Activated CD8-positive, alpha-beta T cell treated with anti-CD3 and anti-CD28 coated beads for 36 hours (primary cell): ENCODE data around the gene ERN1. TPM values are rescaled to one million over a fixed set of nuclear protein-coding genes. Genes with fewer than 3 reads are reported as not detected.
"Not testable (repeated sequence)": the region's sequence is repeated elsewhere in the genome, so short reads cannot be mapped to it uniquely, and the experiment has no call there.

Experiments used
- ATAC-seq: fragments of 200-7000 bp; cut with Tn5 transposase; one replicate; pipeline ENCODE4 v1.10.0; 2021; ENCODE audit warnings: mild to moderate bottlenecking, moderate library complexity
- CTCF ChIA-PET: fragments of 350-600 bp; sonication (Branson Sonifier 250); formaldehyde crosslinking; loops from one replicate; lab custom pipeline; 2021; ENCODE audit warnings: antibody characterized with exemption; lab: Charles Lee
- POLR2A ChIA-PET: fragments of 350-600 bp; sonication (Branson Sonifier 250); formaldehyde crosslinking; loops from one replicate; lab custom pipeline; 2021; ENCODE audit warnings: antibody characterized with exemption; lab: Charles Lee
- DNase-seq: peaks from one replicate; pipeline ENCODE4 v3.0.0-alpha.2; 2020
- H3K27ac Mint-ChIP-seq: one replicate; pipeline ENCODE4 v1.8.0; 2021; ENCODE audit warnings: mild to moderate bottlenecking, mixed read lengths
- H3K27me3 Mint-ChIP-seq: one replicate; pipeline ENCODE4 v1.8.0; 2021; ENCODE audit warnings: mixed read lengths
- H3K36me3 Mint-ChIP-seq: one replicate; pipeline ENCODE4 v1.8.0; 2021; ENCODE audit warnings: low read depth, mixed read lengths
- H3K4me1 Mint-ChIP-seq: one replicate; pipeline ENCODE4 v1.8.0; 2021; ENCODE audit warnings: low read depth, mixed read lengths
- H3K4me3 Mint-ChIP-seq: one replicate; pipeline ENCODE4 v1.8.0; 2021; ENCODE audit warnings: mild to moderate bottlenecking, moderate library complexity, mixed read lengths
- H3K9me3 Mint-ChIP-seq: one replicate; pipeline ENCODE4 v1.8.0; 2021; ENCODE audit warnings: mixed read lengths
- CTCF ChIP-seq: fragments of 200-600 bp; IDR thresholded peaks from one replicate; pipeline ENCODE4 v1.8.0; 2022; ENCODE audit warnings: antibody characterized with exemption, mild to moderate bottlenecking
- intact Hi-C: fragments of 100-400 bp; cut with micrococcal nuclease; formaldehyde crosslinking; loops from one replicate; pipeline ENCODE4 v1.10.0; 2022
- total RNA-seq, 2 experiments: library from RNA; stranded (reverse); gene quantifications; one replicate each; pipeline ENCODE4 v1.2.3, GENCODE V29; 2021

Gene ERN1
- total RNA-seq, 2 experiments from 2014 or later: 19.2 to 23.6 TPM

DNA sequence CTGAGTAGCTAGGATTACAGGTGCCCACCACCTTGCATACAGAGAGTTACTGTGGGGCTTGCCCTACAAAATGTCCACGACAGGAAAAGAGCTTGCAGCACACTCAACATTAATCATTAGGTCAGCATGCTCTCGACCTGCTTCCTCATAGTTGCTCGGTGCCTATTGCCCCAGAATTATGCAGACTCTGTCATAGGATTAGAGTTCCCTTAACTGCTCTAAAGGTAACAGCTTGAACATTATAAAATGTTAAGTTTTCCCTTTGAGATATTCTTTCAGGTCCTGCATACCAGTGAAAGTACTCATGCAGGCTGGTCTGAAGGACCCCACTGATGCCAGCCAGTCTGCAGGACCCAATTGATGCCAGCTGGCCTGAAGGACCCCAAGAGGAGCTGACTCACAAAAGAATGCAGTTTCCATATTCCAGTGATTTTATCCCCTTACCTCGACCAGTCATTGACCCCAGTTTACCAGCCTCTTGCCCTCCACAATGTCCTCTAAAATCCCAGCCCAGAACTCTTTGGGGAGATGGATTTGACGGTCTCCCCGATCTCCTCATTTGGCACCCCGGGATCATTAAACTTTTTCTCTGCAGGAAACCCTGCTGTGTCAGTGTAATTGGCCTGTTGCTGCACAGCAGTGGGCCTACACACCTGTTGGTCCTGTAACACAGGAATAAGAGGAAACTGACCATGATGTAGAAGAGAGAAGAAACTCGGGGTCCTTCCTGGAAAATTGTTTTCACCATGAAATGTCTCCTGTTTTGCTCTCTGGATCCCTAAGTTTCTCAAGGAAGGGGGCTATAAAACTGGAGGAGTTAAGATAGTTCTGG lies 120.2 kb downstream of the ERN1 start:
- ATAC-seq: no peak
- TF ChIP-seq CTCF: no peak
- Mint-ChIP-seq H3K4me3 (no peak overlapping the region), H3K36me3 (peaks cover 27% of the 10 kb centered on the region), H3K4me1 (peaks cover 61% of the 10 kb centered on the region), H3K27me3 (no peaks in the 10 kb centered on the region), H3K27ac (peak overlapping the region; percentile 59), H3K9me3 (no peaks in the 10 kb centered on the region)
- CTCF ChIA-PET: interaction anchor here (0.7 to 0.9 kb wide), 5 partner anchors 15 to 90 kb away, joined by 3 to 6 read pairs (median 4); no protein-coding TSS in a partner anchor
- POLR2A ChIA-PET: interaction anchor here (0.9 kb wide), 1 partner anchor 158 kb away, joined by 3 read pairs; no protein-coding TSS in a partner anchor
- intact Hi-C loops: no loop called here
- no peak for DNase-seq

GRCh38 chr17:64008830-64009229 lies 121.1 kb downstream of the ERN1 start:
- no peak for DNase-seq
- intact Hi-C loops: no loop called here
- no peak for ATAC-seq
- TF ChIP-seq CTCF: no peak
- Mint-ChIP-seq H3K27ac (no peak overlapping the region), H3K4me1 (peaks cover 53% of the 10 kb centered on the region), H3K4me3 (no peak overlapping the region), H3K9me3 (no peaks in the 10 kb centered on the region), H3K36me3 (peaks cover 26% of the 10 kb centered on the region), H3K27me3 (no peaks in the 10 kb centered on the region)
- CTCF ChIA-PET: interaction anchor here (0.7 to 0.9 kb wide), 2 partner anchors 14 to 18 kb away, joined by 3 to 4 read pairs; no protein-coding TSS in a partner anchor
- POLR2A ChIA-PET: interaction anchor here (0.7 kb wide), 1 partner anchor 125 kb away, joined by 3 read pairs; no protein-coding TSS in a partner anchor

GRCh38 chr17:64008346-64008745 lies 121.6 kb downstream of the ERN1 start:
- peaks cover 50% of the 10 kb centered on the region for H3K4me1 Mint-ChIP-seq
- peak overlapping the region; percentile 25 for H3K27ac Mint-ChIP-seq
- intact Hi-C loops: no loop called here

DNA sequence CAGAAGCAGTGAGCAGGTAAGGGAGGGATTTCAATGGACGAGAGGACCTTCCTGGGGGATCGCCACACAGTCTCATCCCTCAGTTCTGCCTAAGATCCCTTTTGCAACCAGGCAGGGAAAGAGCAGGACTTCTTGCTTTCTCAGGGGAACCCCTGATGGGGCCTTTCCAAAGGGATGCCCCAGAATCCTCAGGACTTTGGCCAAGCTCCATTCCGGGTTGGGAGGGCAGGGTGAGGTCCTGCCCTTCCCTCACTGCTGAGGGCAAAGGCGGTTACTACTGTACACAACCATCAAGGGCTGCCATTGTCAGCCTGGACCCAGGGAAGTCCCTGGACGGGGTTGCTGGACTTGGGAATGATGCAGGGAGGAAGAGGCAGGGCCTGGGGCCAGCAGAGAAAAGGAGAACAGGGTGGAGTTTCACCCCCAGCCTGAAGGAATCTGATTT lies 122.1 kb downstream of the ERN1 start:
- H3K36me3 Mint-ChIP-seq: peaks cover 31% of the 10 kb centered on the region
- ATAC-seq: no peak
- CTCF ChIA-PET: interaction anchor here (1.1 to 1.2 kb wide), 2 partner anchors 21 to 61 kb away, joined by 3 to 4 read pairs; no protein-coding TSS in a partner anchor
- POLR2A ChIA-PET: interaction anchor here (0.7 to 1.0 kb wide), 2 partner anchors 13 to 126 kb away, joined by 3 read pairs; partner anchors contain the start of gene ICAM2
- peak overlapping the region; percentile 17 for H3K27ac Mint-ChIP-seq
- H3K9me3 Mint-ChIP-seq: no peaks in the 10 kb centered on the region
- peaks cover 47% of the 10 kb centered on the region for H3K4me1 Mint-ChIP-seq
- no peak overlapping the region for H3K4me3 Mint-ChIP-seq
- intact Hi-C loops: no loop called here
- no peak for DNase-seq
- no peak for TF ChIP-seq CTCF
- no peaks in the 10 kb centered on the region for H3K27me3 Mint-ChIP-seq

More at GRCh38 chr17:64008346-64008745, 121.6 kb downstream of the ERN1 start:
- no peaks in the 10 kb centered on the region for H3K9me3 Mint-ChIP-seq
- DNase-seq: no peak
- no peak overlapping the region for H3K4me3 Mint-ChIP-seq
- ATAC-seq: no peak
- POLR2A ChIA-PET: interaction anchor here (0.7 kb wide), 1 partner anchor 125 kb away, joined by 3 read pairs; no protein-coding TSS in a partner anchor
- no peaks in the 10 kb centered on the region for H3K27me3 Mint-ChIP-seq
- H3K36me3 Mint-ChIP-seq: peaks cover 31% of the 10 kb centered on the region
- CTCF ChIA-PET: no interaction called here
- TF ChIP-seq CTCF: no peak

GRCh38 chr17:64007089-64007837 lies 122.7 kb downstream of the ERN1 start:
- ChIA-PET CTCF (interaction anchor here (1.1 to 2.1 kb wide), 4 partner anchors 17 to 61 kb away, joined by 3 to 8 read pairs (median 4); no protein-coding TSS in a partner anchor), POLR2A (interaction anchor here (0.8 to 1.0 kb wide), 3 partner anchors 13 to 145 kb away, joined by 3 read pairs; partner anchors contain the start of gene ICAM2)
- H3K4me1 Mint-ChIP-seq: peaks cover 47% of the 10 kb centered on the region
- H3K27me3 Mint-ChIP-seq, H3K9me3 Mint-ChIP-seq, ATAC-seq, intact Hi-C loops, DNase-seq, H3K4me3 Mint-ChIP-seq: not testable (repeated sequence)
- H3K36me3 Mint-ChIP-seq: peaks cover 28% of the 10 kb centered on the region
- H3K27ac Mint-ChIP-seq: peak overlapping the region; percentile 17
